Right lobe of liver (tissue), 6 donors: ENCODE measurements around the gene TECPR1. TPM values are rescaled to one million over a fixed set of nuclear protein-coding genes. Genes with fewer than 3 reads are reported as not detected.

Experiments
- ATAC-seq, 4 donors: fragments of 200-7000 bp; cut with Tn5 transposase; one replicate each; pipeline ENCODE4 v1.9.1; 2020; ENCODE audit warnings: mild to moderate bottlenecking in 4 of 4, moderate library complexity in 4 of 4
- DNase-seq, 3 donors: peaks; one replicate each; pipeline ENCODE4 v3.0.0-alpha.2; 2020
- H3K27ac ChIP-seq, 3 donors: fragments of 200-600 bp; one replicate each; pipeline ENCODE4 v1.8.0; 2022
- H3K27me3 ChIP-seq, 2 donors: fragments of 200-600 bp; one replicate each; pipeline ENCODE4 v1.8.0; 2022
- H3K36me3 ChIP-seq, 4 donors: fragments of 200-600 bp; sonication (generic) in 1 of 4; one replicate each; pipeline versions ENCODE4 v1.5.1 to v1.8.0; 2017 to 2022; ENCODE audit warnings: control low read depth in 1 of 4
- H3K4me1 ChIP-seq, 4 donors: fragments of 200-600 bp; sonication (generic) in 1 of 4; one replicate each; pipeline versions ENCODE4 v1.5.1 to v1.8.0; 2017 to 2022; ENCODE audit warnings: control low read depth in 1 of 4
- H3K4me3 ChIP-seq, 3 donors: fragments of 200-600 bp; one replicate each; pipeline ENCODE4 v1.8.0; 2022
- H3K9me3 ChIP-seq, 4 donors: fragments of 200-600 bp; sonication (generic) in 1 of 4; one replicate each; pipeline versions ENCODE4 v1.5.1 to v1.8.0; 2017 to 2022; ENCODE audit warnings: control low read depth in 1 of 4
- CTCF ChIP-seq, 4 donors: fragments of 200-600 bp in 3 of 4; fragments of 450-650 bp in 1 of 4; IDR thresholded peaks; one replicate each; pipeline versions ENCODE4 v1.5.1 to v1.8.0; 2016 to 2022; ENCODE audit warnings: antibody characterized with exemption in 4 of 4, mild to moderate bottlenecking in 2 of 4
- POLR2A ChIP-seq: fragments of 450-650 bp; IDR thresholded peaks from one replicate; pipeline ENCODE4 v1.6.1; 2017; ENCODE audit warnings: antibody characterized with exemption, mild to moderate bottlenecking
- WGBS: methylation state at CpG from one replicate; pipeline ENCODE4 v1.1.6; 2018; ENCODE audit warnings: low coverage, low lambda C conversion rate; ENCODE audit not compliant: insufficient coverage; ENCODE audit errors: missing lambda C conversion rate; 5-methylcytosine and 5-hydroxymethylcytosine counted together
- intact Hi-C, 2 donors: fragments of 100-400 bp; cut with DNase I; formaldehyde crosslinking; loops; one replicate each; pipeline versions ENCODE4 v1.11.2 to v1.14.1; 2022
- total RNA-seq, 6 experiments: library from RNA; depleted of rRNA in 2 of 6; stranded (reverse); fragments of >200 nt in 2 of 6; fragmentation: NEBNext Ultra II Directional in 3 of 6; extraction: Animal tissue kit (Norgen Biotek cat#: 25700) in 3 of 6; gene quantifications; one replicate each; pipeline versions ENCODE4 v1.1.0 to v1.2.4, GENCODE V29; 2016 to 2023
- donor health status: DM: no; HTN: yes; CAD: no.
- donor health status: DM: no; HTN: no; CAD: no.
- donor health status: DM: no; HTN: no; CAD: no.
- donor health status: DM: no; HTN: yes; CAD: no.
- donor health status: DM: no; HTN: yes; CAD: no.

The TECPR1 gene
- total RNA-seq, 6 experiments from 2014 or later = 9.4 to 14.9 (median 12.4) TPM

- H3K27me3 ChIP-seq = no peaks in the 10 kb centered on the region
- no peak for DNase-seq
- H3K9me3 ChIP-seq = no peaks in the 10 kb centered on the region
- H3K4me1 ChIP-seq = peaks cover 0 to 17% (median 4%) of the 10 kb centered on the region in 4 donors
- TF ChIP-seq POLR2A (no peak), CTCF (IDR thresholded peaks at IDR 0.05) (no peak)
- H3K4me3 ChIP-seq = no peak overlapping the region
- ATAC-seq = no peak
- intact Hi-C loops = no loop called here
- no peak overlapping the region for H3K27ac ChIP-seq
- 100% methylated on average over 4 of the region's 4 CpGs for WGBS
- peaks cover 0 to 12% (median 0%) of the 10 kb centered on the region in 4 donors for H3K36me3 ChIP-seq
These were observed 2.5 kb upstream of the TECPR1 start for GRCh38 chr7:98254516-98254915.

- H3K27ac ChIP-seq = peak overlapping the region in 2 of 3 donors; percentile 43 to 71
- intact Hi-C loops = no loop called here
- H3K4me1 ChIP-seq = peaks cover 0 to 17% (median 4%) of the 10 kb centered on the region in 4 donors
- no peaks in the 10 kb centered on the region for H3K9me3 ChIP-seq
- no peak for DNase-seq
- ATAC-seq = no peak
- TF ChIP-seq POLR2A = no peak
- TF ChIP-seq CTCF (IDR thresholded peaks at IDR 0.05) = no peak
- peaks cover 0 to 10% (median 0%) of the 10 kb centered on the region in 4 donors for H3K36me3 ChIP-seq
- no peaks in the 10 kb centered on the region for H3K27me3 ChIP-seq
- peak overlapping the region; percentile 84 to 96 (median 88) for H3K4me3 ChIP-seq
- 31% methylated on average over 17 of the region's 32 CpGs for WGBS
These were observed 508 bp upstream of the TECPR1 start for GRCh38 chr7:98252425-98253054.

- H3K27me3 ChIP-seq = no peaks in the 10 kb centered on the region
- DNase-seq (no peak), ATAC-seq (peak in 1 of 4 donors; percentile 1)
- intact Hi-C loops = no loop called here
- no peaks in the 10 kb centered on the region for H3K9me3 ChIP-seq
- TF ChIP-seq POLR2A (no peak), CTCF (IDR thresholded peaks at IDR 0.05) (no peak)
- H3K36me3 ChIP-seq = no peaks in the 10 kb centered on the region
- WGBS = 45% methylated on average over 9 of the region's 9 CpGs
- peak overlapping the region; percentile 84 to 96 (median 88) for H3K4me3 ChIP-seq
- peak overlapping the region in 2 of 3 donors; percentile 71 to 74 for H3K27ac ChIP-seq
- peaks cover 0 to 17% (median 4%) of the 10 kb centered on the region in 4 donors for H3K4me1 ChIP-seq
These were observed 816 bp downstream of the TECPR1 start for GRCh38 chr7:98251231-98251600.

GRCh38 chr7:98250789-98251188 is 1.2 kb downstream of the TECPR1 start:
- Histone ChIP-seq H3K27me3 (no peaks in the 10 kb centered on the region), H3K9me3 (no peaks in the 10 kb centered on the region), H3K4me1 (peaks cover 0 to 17% (median 4%) of the 10 kb centered on the region in 4 donors), H3K4me3 (no peak overlapping the region), H3K36me3 (no peaks in the 10 kb centered on the region), H3K27ac (peak overlapping the region in 1 of 3 donors; percentile 71)
- no peak for DNase-seq
- 47% methylated on average over 3 of the region's 3 CpGs for WGBS
- TF ChIP-seq POLR2A (no peak), CTCF (IDR thresholded peaks at IDR 0.05) (no peak)
- intact Hi-C loops = no loop called here
- ATAC-seq = no peak
